Activated CD8-positive, alpha-beta memory T cell treated with anti-CD3 and anti-CD28 coated beads, Interleukin-2, amount 10 ng/mL, durations not matched to agents 7 days and 5 days (primary cell): ENCODE results near the gene PTBP2. TPM values are rescaled to one million over a fixed set of nuclear protein-coding genes. Genes with fewer than 3 reads are reported as not detected.

Experiments
- ATAC-seq: fragments of 150-1000 bp; cut with Tn5 transposase; one replicate; pipeline ENCODE4 v1.10.0; 2021; ENCODE audit warnings: moderate library complexity
- CTCF ChIA-PET: fragments of 350-600 bp; sonication (Branson Sonifier 250); formaldehyde crosslinking; loops from one replicate; lab custom pipeline; 2021; ENCODE audit warnings: antibody characterized with exemption; lab: Charles Lee
- DNase-seq: peaks from one replicate; pipeline ENCODE4 v3.0.0-alpha.2; 2020
- H3K27ac Mint-ChIP-seq: one replicate; pipeline ENCODE4 v1.8.0; 2021; ENCODE audit warnings: mild to moderate bottlenecking, mixed read lengths
- H3K27me3 Mint-ChIP-seq: one replicate; pipeline ENCODE4 v1.8.0; 2021; ENCODE audit warnings: mixed read lengths
- H3K36me3 Mint-ChIP-seq: one replicate; pipeline ENCODE4 v1.8.0; 2021; ENCODE audit warnings: mild to moderate bottlenecking, mixed read lengths
- H3K4me1 Mint-ChIP-seq: one replicate; pipeline ENCODE4 v1.8.0; 2021; ENCODE audit warnings: mixed read lengths
- H3K4me3 Mint-ChIP-seq: one replicate; pipeline ENCODE4 v1.8.0; 2021; ENCODE audit warnings: mild to moderate bottlenecking, moderate library complexity, mixed read lengths
- H3K9me3 Mint-ChIP-seq: one replicate; pipeline ENCODE4 v1.8.0; 2022; ENCODE audit warnings: low read depth, mixed read lengths
- total RNA-seq, 2 experiments: library from RNA; stranded (reverse); gene quantifications; one replicate each; pipeline ENCODE4 v1.2.3, GENCODE V29; 2021

Gene PTBP2
- total RNA-seq, 2 experiments from 2014 or later, result 10.7 to 13.3 TPM

DNA sequence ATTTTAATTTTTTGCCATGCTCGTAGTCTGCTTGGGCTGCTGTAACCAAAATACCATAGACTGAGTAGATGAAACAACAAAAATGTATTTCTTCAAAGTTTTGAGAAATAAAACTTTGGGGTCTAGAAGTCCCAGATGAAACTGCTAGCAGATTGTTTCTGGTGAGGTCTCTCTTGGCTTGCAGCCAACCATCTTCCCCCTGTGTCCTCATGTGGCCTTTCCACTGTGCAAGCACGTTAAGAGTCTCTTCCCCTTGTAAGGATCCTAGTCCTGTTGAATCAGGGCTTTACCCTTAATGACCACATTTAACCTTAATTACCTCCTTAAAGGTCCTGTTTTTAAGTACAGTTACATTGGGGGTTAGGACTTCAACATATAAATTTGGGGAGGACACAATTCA is 86.6 kb downstream of the PTBP2 start:
- CTCF ChIA-PET, result no interaction called here
- peaks cover 50% of the 10 kb centered on the region for H3K36me3 Mint-ChIP-seq

DNA sequence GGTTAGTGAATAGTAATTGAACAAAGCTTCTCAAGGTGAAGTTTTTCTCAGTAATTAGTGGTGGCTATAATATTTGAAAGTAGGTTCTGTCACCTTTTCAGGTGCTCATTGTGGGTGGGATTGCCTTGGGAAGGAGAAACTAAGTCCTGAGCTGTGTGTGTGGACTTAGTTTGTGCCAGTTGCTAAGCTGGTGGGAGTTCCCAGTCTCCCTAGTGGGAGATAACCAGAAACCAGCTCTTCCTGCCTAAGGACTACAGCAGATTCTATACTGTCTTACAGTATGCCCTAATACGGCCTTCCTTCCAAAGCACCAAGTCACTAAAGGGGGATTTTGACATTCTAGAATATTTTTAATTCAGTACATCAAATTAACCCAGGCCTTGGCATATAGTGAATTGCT is 94.3 kb downstream of the PTBP2 start:
- Mint-ChIP-seq H3K4me1 (peaks cover 5% of the 10 kb centered on the region), H3K27me3 (no peaks in the 10 kb centered on the region), H3K9me3 (no peaks in the 10 kb centered on the region), H3K36me3 (peaks cover 40% of the 10 kb centered on the region), H3K4me3 (no peak overlapping the region), H3K27ac (no peak overlapping the region)
- ATAC-seq (no peak), DNase-seq (no peak)
- CTCF ChIA-PET, result interaction anchor here (1.8 kb wide), 1 partner anchor 9 kb away, joined by 4 read pairs; no protein-coding TSS in a partner anchor

More for the DNA sequence above, 86.6 kb downstream of the PTBP2 start:
- no peaks in the 10 kb centered on the region for H3K9me3 Mint-ChIP-seq
- ATAC-seq (no peak), DNase-seq (no peak)
- no peak overlapping the region for H3K4me3 Mint-ChIP-seq
- no peak overlapping the region for H3K27ac Mint-ChIP-seq
- H3K27me3 Mint-ChIP-seq, result no peaks in the 10 kb centered on the region
- H3K4me1 Mint-ChIP-seq, result peaks cover 2% of the 10 kb centered on the region

DNA sequence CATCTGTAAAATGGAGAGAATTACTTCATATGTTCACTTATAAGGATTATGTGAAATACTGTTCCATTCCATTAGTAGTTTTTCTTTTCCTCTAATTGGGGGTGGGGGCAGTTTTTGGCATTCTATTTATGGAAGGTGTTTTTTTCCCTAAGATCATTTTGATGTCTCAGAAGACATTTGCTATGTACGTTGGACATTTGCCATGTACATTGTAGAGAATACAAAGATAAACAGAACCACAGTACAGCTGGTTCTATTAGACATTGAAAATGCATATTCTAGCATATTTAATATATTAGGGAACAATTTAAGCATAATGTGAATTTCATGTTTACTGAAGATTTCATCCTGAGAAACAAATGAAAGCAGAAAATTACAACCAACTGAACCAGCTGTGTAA is 98.5 kb downstream of the PTBP2 start:
- peaks cover 27% of the 10 kb centered on the region for H3K36me3 Mint-ChIP-seq
- no peak overlapping the region for H3K4me3 Mint-ChIP-seq
- no peak overlapping the region for H3K27ac Mint-ChIP-seq
- ATAC-seq, result no peak
- CTCF ChIA-PET, result no interaction called here
- no peak for DNase-seq
- H3K4me1 Mint-ChIP-seq, result peaks cover 6% of the 10 kb centered on the region
- no peaks in the 10 kb centered on the region for H3K9me3 Mint-ChIP-seq
- H3K27me3 Mint-ChIP-seq, result no peaks in the 10 kb centered on the region

DNA sequence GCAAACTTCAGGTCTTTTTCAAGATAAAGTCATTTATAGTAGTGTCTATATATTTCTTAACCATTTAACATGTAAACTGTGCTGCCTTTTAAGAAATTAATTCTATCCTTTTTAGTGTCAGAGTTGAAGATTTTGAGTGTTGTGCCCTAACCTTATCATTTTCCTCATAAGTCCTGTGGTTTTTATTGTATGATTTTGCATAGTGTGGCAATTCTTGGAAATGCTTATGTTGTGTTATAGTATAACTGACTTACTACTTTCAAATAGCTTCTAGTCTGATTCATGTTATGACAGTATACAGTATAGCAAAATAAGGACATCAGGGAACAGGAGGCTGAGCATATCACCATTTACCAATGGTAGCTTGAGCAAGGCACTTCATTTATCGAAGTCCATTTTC is 99.1 kb downstream of the PTBP2 start:
- Mint-ChIP-seq H3K27ac (no peak overlapping the region), H3K27me3 (no peaks in the 10 kb centered on the region), H3K4me1 (peaks cover 6% of the 10 kb centered on the region), H3K4me3 (no peak overlapping the region), H3K36me3 (peaks cover 25% of the 10 kb centered on the region), H3K9me3 (no peaks in the 10 kb centered on the region)
- ATAC-seq (no peak), DNase-seq (no peak)
- CTCF ChIA-PET, result no interaction called here

DNA sequence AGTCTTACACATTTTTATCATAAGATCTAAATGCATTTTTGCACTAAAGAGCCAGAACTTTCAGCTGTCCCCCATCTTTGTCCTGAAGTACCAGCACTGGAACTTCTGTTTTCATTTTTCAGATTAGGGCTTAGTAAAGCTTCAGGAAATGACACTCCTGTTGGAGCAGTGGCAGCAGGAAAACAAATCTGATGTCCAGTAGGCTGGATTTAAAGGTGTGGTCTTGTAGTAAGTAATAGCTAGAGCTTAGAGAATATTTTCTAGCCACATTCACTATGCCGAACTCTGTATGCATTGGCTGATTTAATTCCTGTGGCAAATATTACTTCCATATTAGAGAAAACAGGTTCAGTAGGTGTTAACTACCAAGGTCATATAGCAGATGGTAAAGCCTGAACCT is 103.6 kb downstream of the PTBP2 start:
- Mint-ChIP-seq H3K4me1 (peaks cover 6% of the 10 kb centered on the region), H3K9me3 (no peaks in the 10 kb centered on the region), H3K27me3 (no peaks in the 10 kb centered on the region), H3K36me3 (peaks cover 24% of the 10 kb centered on the region), H3K27ac (no peak overlapping the region), H3K4me3 (no peak overlapping the region)
- ATAC-seq, result no peak
- CTCF ChIA-PET, result interaction anchor here (1.7 kb wide), 1 partner anchor 9 kb away, joined by 4 read pairs; no protein-coding TSS in a partner anchor
- DNase-seq, result no peak

GRCh38 chr1:96825950-96826576 is 104.5 kb downstream of the PTBP2 start:
- Mint-ChIP-seq H3K27ac (no peak overlapping the region), H3K9me3 (no peaks in the 10 kb centered on the region), H3K4me3 (no peak overlapping the region), H3K27me3 (no peaks in the 10 kb centered on the region), H3K36me3 (peaks cover 18% of the 10 kb centered on the region), H3K4me1 (no peaks in the 10 kb centered on the region)
- CTCF ChIA-PET, result no interaction called here
- no peak for ATAC-seq
- DNase-seq, result no peak

DNA sequence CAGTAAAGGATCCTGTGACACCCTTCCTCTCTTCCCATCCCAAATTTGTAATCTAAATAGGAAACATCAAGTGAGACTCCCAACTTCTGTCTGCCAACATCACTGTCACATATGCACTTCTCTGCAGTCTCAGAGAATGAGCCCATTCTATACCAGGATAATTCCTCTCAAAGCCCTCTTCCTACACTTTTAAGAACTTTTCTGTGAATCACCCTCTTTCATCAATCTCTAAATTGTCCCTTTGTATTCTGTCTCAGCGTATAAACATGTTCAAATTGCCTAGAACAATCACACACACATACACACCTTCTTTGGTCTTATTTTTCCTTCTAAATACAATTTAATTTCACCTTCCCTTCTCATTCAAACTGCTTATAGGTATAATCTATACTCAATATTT is 111.8 kb downstream of the PTBP2 start:
- H3K9me3 Mint-ChIP-seq, result no peaks in the 10 kb centered on the region
- CTCF ChIA-PET, result interaction anchor here (0.5 kb wide), 1 partner anchor 8 kb away, joined by 3 read pairs; no protein-coding TSS in a partner anchor
- ATAC-seq (no peak), DNase-seq (no peak)
- H3K4me1 Mint-ChIP-seq, result no peaks in the 10 kb centered on the region
- no peak overlapping the region for H3K4me3 Mint-ChIP-seq
- no peaks in the 10 kb centered on the region for H3K27me3 Mint-ChIP-seq
- H3K27ac Mint-ChIP-seq, result no peak overlapping the region
- no peaks in the 10 kb centered on the region for H3K36me3 Mint-ChIP-seq

DNA sequence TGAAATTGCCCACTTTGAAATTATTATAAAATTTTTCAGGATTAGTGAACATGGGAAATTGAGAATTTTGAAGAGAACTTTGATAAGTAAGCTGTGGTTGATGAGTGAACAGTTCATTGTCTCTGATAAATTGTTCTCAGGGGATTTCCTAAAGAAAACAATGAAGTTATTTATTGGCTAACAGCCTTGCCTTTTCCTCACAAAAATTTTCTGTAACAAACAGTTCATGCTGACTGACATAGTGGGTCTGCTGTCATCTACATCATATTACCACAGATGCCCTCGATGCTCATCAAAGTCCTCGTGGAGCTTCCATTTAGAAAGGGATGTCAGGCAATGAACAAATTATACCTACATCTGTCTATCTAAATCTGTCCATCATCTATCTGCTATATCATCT is 113.4 kb downstream of the PTBP2 start:
- H3K4me3 Mint-ChIP-seq, result no peak overlapping the region

DNA sequence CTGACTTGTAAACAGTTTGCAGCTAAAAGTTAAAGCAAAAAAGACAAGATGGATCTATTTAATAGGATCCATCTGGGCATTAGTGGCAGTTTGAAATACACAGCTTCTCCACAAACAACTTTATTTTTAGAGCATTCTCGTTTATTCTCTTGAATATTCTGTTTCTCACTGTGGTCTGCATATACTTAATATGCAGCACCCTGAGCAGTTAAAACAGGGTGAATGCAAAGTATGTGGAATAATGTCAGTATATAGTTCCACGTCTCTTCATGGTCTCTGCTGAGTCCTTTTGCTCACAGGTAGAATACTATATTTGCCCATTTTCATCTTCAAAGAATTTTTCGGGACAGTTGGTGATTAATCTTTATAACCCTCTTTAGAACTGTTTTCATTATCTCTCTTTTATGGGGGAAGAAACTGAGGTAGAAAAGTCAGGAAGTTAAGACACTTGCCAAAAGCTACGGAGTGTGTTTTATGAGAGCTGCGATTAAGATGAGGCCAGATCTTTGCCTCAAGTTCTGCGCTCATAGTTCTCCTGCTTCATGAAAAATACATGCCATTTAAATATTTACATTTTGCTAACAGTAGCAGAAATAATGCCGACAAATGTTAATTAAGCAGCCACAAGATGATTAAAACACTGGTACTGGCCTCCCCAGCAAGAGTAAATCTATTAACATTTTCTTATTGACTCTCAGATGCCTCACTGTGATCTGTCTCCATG is 115.6 kb downstream of the PTBP2 start:
- no peaks in the 10 kb centered on the region for H3K4me1 Mint-ChIP-seq
- CTCF ChIA-PET, result interaction anchor here (1.3 kb wide), 1 partner anchor 9 kb away, joined by 3 read pairs; no protein-coding TSS in a partner anchor
- no peaks in the 10 kb centered on the region for H3K27me3 Mint-ChIP-seq
- no peak overlapping the region for H3K4me3 Mint-ChIP-seq
- no peaks in the 10 kb centered on the region for H3K36me3 Mint-ChIP-seq
- no peaks in the 10 kb centered on the region for H3K9me3 Mint-ChIP-seq
- ATAC-seq (no peak), DNase-seq (no peak)
- no peak overlapping the region for H3K27ac Mint-ChIP-seq

More for the DNA sequence above, 113.4 kb downstream of the PTBP2 start:
- DNase-seq (no peak), ATAC-seq (no peak)
- Mint-ChIP-seq H3K36me3 (no peaks in the 10 kb centered on the region), H3K27me3 (no peaks in the 10 kb centered on the region), H3K27ac (no peak overlapping the region), H3K9me3 (no peaks in the 10 kb centered on the region), H3K4me1 (no peaks in the 10 kb centered on the region)
- CTCF ChIA-PET, result interaction anchor here (0.6 kb wide), 1 partner anchor 1693 kb away, joined by 3 read pairs; no protein-coding TSS in a partner anchor

- Mint-ChIP-seq H3K36me3 (no peaks in the 10 kb centered on the region), H3K27ac (no peak overlapping the region), H3K4me3 (no peak overlapping the region), H3K27me3 (no peaks in the 10 kb centered on the region), H3K4me1 (no peaks in the 10 kb centered on the region), H3K9me3 (no peaks in the 10 kb centered on the region)
- DNase-seq, result no peak
- no peak for ATAC-seq
- CTCF ChIA-PET, result no interaction called here
These were observed 116.2 kb downstream of the PTBP2 start for GRCh38 chr1:96837781-96838216.

GRCh38 chr1:96840396-96840795 is 118.8 kb downstream of the PTBP2 start:
- Mint-ChIP-seq H3K9me3 (no peaks in the 10 kb centered on the region), H3K36me3 (no peaks in the 10 kb centered on the region)
- CTCF ChIA-PET, result no interaction called here

GRCh38 chr1:96842215-96842614 is 120.6 kb downstream of the PTBP2 start:
- CTCF ChIA-PET, result no interaction called here

More at GRCh38 chr1:96840396-96840795, 118.8 kb downstream of the PTBP2 start:
- Mint-ChIP-seq H3K27ac (no peak overlapping the region), H3K4me1 (no peaks in the 10 kb centered on the region), H3K27me3 (peaks cover 2% of the 10 kb centered on the region), H3K4me3 (no peak overlapping the region)
- no peak for DNase-seq
- no peak for ATAC-seq

DNA sequence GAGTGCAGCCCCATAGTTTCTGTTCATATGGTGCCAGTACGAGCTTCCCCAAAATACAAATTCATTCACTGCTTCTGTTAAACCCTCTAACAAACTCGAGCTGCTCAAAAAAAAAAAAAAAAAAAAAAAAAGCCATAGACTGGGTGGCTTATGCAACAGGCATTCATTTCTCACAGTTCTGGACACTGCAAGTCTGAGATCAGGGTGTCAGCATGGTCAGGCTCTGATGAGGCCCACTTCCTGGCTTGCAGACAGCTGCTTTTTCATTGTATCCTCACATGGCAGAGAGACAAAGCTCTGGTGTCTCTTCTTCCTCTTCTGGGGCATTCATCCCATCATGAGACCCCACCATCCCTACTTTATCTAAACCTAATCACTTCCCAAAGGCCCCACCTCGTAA is 121.6 kb downstream of the PTBP2 start:
- Mint-ChIP-seq H3K4me3 (no peak overlapping the region), H3K27ac (no peak overlapping the region), H3K4me1 (no peaks in the 10 kb centered on the region), H3K27me3 (peaks cover 3% of the 10 kb centered on the region), H3K36me3 (no peaks in the 10 kb centered on the region), H3K9me3 (no peaks in the 10 kb centered on the region)
- no peak for ATAC-seq
- no peak for DNase-seq
- CTCF ChIA-PET, result no interaction called here

More at GRCh38 chr1:96842215-96842614, 120.6 kb downstream of the PTBP2 start:
- H3K4me3 Mint-ChIP-seq, result no peak overlapping the region
- peaks cover 2% of the 10 kb centered on the region for H3K27me3 Mint-ChIP-seq
- no peak overlapping the region for H3K27ac Mint-ChIP-seq
- no peaks in the 10 kb centered on the region for H3K9me3 Mint-ChIP-seq
- DNase-seq (no peak), ATAC-seq (no peak)
- no peaks in the 10 kb centered on the region for H3K36me3 Mint-ChIP-seq
- H3K4me1 Mint-ChIP-seq, result no peaks in the 10 kb centered on the region

DNA sequence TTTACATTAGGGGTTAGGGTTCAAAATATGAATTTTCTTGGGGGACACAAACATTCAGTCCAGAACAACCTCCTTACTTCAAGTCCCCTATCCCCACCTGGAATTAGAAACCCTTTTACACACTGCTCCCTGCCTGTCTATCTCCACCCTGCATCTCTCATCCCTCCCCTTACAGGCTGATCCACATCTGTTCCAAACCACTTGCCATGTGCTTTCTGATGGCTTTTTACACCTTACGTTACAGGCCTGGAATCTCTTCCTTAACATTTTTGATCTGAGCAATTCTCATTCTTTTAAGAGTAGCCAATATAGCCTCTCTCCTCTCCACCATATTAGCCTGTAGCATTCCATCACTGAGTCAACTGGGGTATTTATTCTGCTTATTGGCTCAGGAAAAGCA is 122.0 kb downstream of the PTBP2 start:
- Mint-ChIP-seq H3K4me1 (no peaks in the 10 kb centered on the region), H3K4me3 (no peak overlapping the region), H3K27me3 (peaks cover 5% of the 10 kb centered on the region), H3K36me3 (no peaks in the 10 kb centered on the region), H3K27ac (no peak overlapping the region), H3K9me3 (no peaks in the 10 kb centered on the region)
- no peak for ATAC-seq
- CTCF ChIA-PET, result no interaction called here
- DNase-seq, result no peak
